ENCODE data around the gene EMP2.

DNA sequence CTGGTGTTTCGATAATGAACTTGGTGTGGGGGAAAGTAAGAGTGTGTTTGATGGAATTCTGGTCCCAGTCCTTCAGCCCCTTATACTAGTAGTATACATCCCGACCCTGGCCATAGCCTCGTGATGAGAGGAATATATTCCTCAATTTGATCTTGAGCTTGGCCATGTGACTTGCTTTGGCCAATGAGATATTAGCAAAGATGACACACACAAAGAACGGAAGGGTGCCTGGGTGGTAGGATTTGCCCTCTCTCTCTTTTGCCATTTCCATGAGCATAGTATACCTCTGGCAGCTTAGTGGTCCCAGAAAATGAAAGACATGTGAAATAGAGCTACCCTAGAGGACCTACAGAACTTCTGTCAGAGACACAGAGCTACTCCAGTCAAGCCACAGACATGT is 2.9 kb upstream of the EMP2 start:
- TF ChIP-seq, protein P1, sequence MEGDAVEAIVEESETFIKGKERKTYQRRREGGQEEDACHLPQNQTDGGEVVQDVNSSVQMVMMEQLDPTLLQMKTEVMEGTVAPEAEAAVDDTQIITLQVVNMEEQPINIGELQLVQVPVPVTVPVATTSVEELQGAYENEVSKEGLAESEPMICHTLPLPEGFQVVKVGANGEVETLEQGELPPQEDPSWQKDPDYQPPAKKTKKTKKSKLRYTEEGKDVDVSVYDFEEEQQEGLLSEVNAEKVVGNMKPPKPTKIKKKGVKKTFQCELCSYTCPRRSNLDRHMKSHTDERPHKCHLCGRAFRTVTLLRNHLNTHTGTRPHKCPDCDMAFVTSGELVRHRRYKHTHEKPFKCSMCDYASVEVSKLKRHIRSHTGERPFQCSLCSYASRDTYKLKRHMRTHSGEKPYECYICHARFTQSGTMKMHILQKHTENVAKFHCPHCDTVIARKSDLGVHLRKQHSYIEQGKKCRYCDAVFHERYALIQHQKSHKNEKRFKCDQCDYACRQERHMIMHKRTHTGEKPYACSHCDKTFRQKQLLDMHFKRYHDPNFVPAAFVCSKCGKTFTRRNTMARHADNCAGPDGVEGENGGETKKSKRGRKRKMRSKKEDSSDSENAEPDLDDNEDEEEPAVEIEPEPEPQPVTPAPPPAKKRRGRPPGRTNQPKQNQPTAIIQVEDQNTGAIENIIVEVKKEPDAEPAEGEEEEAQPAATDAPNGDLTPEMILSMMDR (tag by site-specific recombination; IDR thresholded peaks at IDR 0.05), result no peak
- TF ChIP-seq YY1 (tag by site-specific recombination; IDR thresholded peaks at IDR 0.05) (no peak), ZNF514 (tag by site-specific recombination; IDR thresholded peaks at IDR 0.05) (no peak), ZNF747 (tag by site-specific recombination; IDR thresholded peaks at IDR 0.05) (no peak), RBAK (tag by site-specific recombination; IDR thresholded peaks at IDR 0.05) (no peak), KLF16 (tag by site-specific recombination; IDR thresholded peaks at IDR 0.05) (no peak), ZNF629 (tag by site-specific recombination; IDR thresholded peaks at IDR 0.05) (no peak)
- TF ChIP-seq, protein P2, sequence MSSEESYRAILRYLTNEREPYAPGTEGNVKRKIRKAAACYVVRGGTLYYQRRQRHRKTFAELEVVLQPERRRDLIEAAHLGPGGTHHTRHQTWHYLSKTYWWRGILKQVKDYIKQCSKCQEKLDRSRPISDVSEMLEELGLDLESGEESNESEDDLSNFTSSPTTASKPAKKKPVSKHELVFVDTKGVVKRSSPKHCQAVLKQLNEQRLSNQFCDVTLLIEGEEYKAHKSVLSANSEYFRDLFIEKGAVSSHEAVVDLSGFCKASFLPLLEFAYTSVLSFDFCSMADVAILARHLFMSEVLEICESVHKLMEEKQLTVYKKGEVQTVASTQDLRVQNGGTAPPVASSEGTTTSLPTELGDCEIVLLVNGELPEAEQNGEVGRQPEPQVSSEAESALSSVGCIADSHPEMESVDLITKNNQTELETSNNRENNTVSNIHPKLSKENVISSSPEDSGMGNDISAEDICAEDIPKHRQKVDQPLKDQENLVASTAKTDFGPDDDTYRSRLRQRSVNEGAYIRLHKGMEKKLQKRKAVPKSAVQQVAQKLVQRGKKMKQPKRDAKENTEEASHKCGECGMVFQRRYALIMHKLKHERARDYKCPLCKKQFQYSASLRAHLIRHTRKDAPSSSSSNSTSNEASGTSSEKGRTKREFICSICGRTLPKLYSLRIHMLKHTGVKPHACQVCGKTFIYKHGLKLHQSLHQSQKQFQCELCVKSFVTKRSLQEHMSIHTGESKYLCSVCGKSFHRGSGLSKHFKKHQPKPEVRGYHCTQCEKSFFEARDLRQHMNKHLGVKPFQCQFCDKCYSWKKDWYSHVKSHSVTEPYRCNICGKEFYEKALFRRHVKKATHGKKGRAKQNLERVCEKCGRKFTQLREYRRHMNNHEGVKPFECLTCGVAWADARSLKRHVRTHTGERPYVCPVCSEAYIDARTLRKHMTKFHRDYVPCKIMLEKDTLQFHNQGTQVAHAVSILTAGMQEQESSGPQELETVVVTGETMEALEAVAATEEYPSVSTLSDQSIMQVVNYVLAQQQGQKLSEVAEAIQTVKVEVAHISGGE (tag by site-specific recombination; conservative IDR thresholded peaks at IDR 0.05; ENCODE audit: low read depth), result no peak
